Cerebellar nuclear complex (tissue), 1 donor: ENCODE data around the gene RHOT2.

Experiments used
- DNase-seq, 2 experiments: peaks; one replicate each; lab custom pipeline; 2025; lab: John Stamatoyannopoulos, UW

RHOT2 gene

GRCh38 chr16:667780-668518 lies at the start of gene RHOT2:
Gene RHOT2 (plus strand): TSS chr16:668132. CDS start chr16:668200, 68 bp downstream.
- peak; percentile 61 to 67 for DNase-seq

- DNase-seq = peak; percentile 34 to 50
These were observed 48.3 kb upstream of the RHOT2 start for GRCh38 chr16:619476-620100.

DNA sequence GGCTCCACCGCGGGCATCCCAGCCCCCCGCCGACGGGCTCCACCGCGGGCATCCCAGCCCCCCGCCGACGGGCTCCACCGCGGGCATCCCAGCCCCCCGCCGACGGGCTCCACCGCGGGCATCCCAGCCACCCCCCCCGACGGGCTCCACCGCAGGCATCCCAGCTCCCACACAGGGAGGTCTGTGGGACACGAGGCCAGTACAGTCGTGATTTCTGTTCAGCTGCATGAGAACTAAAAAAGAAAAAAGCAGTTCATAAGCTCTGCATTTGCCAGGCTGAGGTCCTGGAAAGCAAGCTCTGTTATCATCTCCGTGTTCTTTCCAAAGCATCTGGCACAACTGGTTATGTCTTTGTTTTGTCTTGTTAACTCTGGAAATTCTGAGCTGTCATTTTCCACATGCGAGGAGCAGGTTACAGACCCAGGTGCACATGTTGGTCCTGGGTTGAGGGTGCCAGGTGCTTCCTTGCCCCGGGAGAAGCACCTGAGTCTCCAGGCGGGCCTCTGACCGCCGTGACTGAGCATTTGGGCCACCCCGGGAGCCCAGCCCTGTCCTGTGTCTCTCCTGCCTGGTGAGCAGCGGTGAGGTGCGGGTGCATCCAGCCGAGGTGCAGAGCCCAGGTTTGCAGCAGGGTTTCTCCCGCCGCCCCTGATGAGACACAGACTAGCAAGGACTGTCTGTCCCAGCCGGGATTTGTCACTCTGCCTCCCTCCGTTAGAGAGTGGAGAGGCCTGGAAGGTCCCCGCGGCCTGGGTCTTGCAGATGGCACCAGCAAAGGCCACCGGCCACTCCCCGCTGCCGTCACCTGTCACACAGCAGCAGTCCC lies 47.0 kb upstream of the RHOT2 start:
- no peak for DNase-seq

DNA sequence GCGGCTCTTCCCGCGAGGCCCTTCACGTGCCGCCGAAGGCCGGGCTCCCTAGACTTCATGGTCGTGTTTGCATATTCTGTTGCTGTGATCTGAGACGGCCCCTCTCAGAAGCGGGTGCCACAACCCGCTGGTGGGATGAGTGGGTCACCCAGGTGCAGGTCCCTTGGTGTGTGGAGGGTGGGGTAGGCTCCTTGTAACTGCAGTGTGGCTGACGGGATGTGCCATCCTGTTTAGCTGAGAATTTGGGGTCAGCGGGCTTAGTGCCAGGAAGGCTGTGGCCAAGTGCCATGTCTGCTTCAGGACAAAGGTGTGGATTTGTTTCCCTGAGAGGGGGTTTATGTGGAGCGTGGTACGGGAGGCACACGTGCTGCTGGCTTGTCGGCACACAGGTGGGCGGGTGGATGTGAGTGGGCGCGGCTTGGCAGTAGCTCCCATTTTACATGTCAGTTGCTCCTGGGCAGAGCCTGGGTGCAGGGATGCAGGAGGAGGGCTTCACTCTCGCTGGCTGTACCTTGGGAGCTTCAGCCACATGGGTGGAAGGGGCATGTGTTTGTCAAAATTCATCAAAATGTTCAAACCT lies 46.3 kb upstream of the RHOT2 start:
- DNase-seq = peak in 1 of 2 experiments; percentile 40

DNA sequence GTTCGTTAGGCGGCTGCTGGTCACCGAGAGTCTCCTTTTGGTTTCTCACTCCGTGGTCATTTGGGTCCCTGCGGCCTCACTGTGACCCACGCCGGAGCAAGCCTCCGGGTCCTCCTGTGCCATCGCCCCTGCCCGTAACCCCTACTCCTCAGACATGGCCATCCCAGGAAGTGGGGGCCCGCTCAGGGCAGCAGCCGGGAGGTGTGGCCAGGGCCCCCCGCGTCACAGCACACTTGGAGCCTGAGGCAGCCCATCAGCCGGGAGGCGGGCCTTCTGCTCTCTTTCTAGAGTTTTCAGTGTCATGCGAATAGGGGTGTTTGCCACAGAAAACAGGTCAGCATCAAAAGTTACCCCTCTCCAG lies 45.0 kb upstream of the RHOT2 start:
- DNase-seq = no peak

DNA sequence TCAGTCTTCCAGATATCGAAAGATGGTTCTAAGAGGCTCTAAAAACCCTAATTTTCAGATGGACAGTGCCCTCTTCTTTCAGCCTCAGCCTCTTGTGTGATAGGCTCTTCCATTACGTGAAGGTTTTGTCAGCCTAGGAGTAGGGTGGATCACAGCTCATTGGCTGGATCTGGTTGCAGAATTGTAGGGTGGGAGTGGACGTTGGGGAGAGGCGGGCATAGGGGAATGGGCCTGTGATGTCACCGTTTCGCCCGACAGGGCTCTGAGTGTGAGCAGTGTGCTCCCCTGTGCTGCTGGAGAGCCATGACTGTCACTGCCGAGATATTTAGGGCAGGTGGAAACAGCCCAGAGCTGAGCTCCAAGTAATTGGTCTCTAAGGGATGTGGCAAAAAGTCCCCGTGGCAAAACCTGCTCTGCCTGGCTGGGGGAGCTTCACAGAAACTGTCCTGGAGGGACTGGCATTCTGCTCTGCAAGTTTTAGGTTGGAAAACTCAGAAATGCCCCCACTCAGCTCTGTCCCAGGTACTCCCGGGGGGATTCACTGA lies 43.3 kb upstream of the RHOT2 start:
- no peak for DNase-seq

GRCh38 chr16:625117-625976 lies 42.6 kb upstream of the RHOT2 start:
- no peak for DNase-seq

- DNase-seq = no peak
These were observed 41.8 kb upstream of the RHOT2 start for GRCh38 chr16:625977-626765.

- no peak for DNase-seq
These were observed 41.0 kb upstream of the RHOT2 start for GRCh38 chr16:626787-627453.

DNA sequence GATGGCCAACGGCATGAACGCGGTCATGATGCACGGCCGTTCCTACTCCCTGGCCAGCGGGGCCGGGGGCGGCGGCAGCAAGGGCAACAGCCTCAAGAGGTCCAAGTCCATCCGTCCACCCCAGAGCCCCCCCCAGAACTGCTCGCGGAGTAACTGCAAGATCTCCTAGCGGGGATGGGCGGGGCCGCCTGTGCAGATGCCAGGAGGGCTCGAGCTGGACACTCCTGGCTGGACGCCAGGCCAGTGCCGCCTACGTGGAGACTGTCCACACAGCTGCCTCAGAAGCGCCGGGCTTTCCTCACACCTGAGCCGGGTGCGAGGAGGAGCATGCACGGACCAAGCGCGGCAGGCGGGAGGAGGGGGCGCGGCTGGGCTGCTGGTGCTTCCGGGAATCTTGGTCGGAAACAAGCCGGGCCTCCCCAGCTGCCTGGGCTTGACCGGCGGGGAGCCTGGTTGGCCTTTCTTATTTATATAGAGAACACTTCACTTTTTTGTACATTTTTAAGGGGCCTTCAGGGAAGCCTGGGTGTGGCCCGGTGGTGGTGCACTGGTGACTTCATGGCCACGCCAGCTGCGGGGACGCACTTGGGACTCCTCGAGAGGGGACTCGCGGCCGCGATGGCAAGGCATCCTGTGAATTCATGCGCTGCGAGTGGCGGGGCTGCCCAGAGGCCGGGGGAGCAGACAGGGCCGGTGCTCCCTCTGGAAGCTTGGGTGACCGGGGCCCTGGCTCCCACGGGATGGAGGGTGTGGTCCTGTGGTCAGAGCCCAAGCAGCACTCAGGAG lies 40.3 kb upstream of the RHOT2 start:
- no peak for DNase-seq

- no peak for DNase-seq
These were observed 39.4 kb upstream of the RHOT2 start for GRCh38 chr16:628321-629061.

- DNase-seq = no peak
These were observed 38.6 kb upstream of the RHOT2 start for GRCh38 chr16:629185-629832.

GRCh38 chr16:629833-630248 lies 38.1 kb upstream of the RHOT2 start:
- DNase-seq = no peak

- no peak for DNase-seq
These were observed 37.6 kb upstream of the RHOT2 start for GRCh38 chr16:630249-630814.

GRCh38 chr16:630815-631405 lies 37.0 kb upstream of the RHOT2 start, which contains the start of gene WFIKKN1:
Gene WFIKKN1 (plus strand): TSS chr16:630985. CDS start chr16:631254, 269 bp downstream.
- no peak for DNase-seq

DNA sequence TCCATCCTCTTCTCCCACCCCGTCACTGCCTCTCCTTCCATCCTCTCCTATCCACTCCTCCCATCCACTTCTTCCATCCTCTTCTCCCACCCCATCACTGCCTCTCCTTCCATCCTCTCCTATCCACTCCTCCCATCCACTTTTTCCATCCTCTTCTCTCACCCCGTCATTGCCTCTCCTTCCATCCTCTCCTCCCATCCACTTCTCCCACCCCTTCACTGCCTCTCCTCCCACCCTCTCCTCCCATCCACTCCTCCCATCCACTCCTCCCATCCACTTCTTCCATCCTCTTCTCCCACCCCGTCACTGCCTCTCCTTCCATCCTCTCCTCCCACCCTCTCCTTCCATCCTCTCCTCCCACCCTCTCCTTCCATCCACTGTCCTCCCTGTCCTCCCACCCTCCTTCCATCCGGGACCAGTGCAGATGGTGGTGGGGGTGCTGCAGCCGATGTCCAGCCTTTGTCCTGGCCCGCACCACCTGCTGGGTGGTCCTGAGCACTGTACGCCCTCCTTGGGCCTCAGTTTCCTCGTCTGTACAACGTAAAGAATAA lies 36.0 kb upstream of the RHOT2 start:
- no peak for DNase-seq
